GM19438 (cell line): ENCODE data around the gene SEMA6B.
"Not testable (repeated sequence)": the region's sequence is repeated elsewhere in the genome, so short reads cannot be mapped to it uniquely, and the experiment has no call there.

Source experiments
- ATAC-seq: cut with Tn5 transposase; IDR thresholded peaks from one replicate; pipeline ENCODE4 v1.9.1; 2021; ENCODE audit warnings: low read depth; ENCODE audit not compliant: unreplicated experiment

Gene SEMA6B

GRCh38 chr19:4559569-4559968 is at the start of gene SEMA6B:
Gene SEMA6B (minus strand): TSS chr19:4559684. CDS start chr19:4558457, 1,227 bp downstream.
- no peak for ATAC-seq

- ATAC-seq = no peak
Observed at GRCh38 chr19:4606921-4607678, 47.6 kb upstream of the SEMA6B start.

DNA sequence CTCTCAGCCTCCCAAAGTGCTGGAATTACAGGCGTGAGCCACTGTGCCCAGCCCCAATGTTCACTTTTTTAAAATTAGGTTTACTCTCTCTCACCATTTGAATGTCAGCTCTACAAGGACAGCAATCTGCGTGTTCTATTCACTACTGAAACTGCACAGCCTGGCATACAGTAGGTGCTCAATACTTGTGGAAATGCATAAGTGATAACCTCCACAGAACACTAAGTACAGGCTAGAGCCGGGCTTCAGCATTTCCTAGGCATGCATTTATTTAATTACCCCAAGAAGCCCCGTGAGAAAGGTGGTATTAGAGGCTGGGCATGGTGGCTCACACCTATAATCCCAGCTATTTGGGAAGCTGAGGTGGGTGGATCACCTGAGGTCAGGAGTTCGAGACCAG is 46.7 kb upstream of the SEMA6B start:
- no peak for ATAC-seq

DNA sequence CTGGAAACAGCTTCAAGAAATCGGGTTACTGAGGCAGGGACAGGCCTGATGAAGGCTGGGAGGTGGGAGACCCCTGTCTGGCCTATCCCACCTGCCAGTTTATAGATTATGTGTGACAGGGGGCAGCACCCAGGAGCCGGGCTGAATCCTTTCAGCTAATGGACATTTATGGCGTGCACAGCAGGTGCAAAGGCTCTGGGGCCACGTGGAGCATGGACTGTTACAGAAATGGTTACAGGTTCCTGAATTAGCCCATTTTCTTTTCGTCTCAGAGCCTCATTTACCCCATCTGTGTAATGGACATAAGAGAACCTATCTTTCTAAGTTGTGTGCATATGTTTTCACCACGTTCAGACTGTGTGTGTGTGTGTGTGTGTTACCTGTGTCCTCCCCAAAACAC is 45.4 kb upstream of the SEMA6B start:
- ATAC-seq = no peak

DNA sequence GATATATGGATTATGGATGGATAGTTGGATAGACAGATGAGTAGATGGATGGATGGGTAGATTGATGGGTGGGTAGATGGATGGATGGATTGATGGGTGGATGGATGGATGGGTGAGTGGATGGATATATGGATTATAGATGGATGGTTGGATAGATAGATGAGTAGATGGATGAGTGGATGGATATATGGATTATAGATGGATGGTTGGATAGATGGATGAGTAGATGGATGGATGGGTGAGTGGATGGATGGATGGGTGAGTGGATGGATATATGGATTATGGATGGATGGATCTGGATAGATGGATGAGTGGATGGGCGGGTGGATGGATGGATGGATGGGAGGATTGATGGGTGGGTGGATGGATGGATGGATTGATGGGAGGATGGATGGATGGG is 43.4 kb upstream of the SEMA6B start:
- ATAC-seq = no peak

GRCh38 chr19:4602173-4602788 is 42.8 kb upstream of the SEMA6B start:
- ATAC-seq = no peak

GRCh38 chr19:4600893-4601292 is 41.4 kb upstream of the SEMA6B start:
- ATAC-seq = no peak

DNA sequence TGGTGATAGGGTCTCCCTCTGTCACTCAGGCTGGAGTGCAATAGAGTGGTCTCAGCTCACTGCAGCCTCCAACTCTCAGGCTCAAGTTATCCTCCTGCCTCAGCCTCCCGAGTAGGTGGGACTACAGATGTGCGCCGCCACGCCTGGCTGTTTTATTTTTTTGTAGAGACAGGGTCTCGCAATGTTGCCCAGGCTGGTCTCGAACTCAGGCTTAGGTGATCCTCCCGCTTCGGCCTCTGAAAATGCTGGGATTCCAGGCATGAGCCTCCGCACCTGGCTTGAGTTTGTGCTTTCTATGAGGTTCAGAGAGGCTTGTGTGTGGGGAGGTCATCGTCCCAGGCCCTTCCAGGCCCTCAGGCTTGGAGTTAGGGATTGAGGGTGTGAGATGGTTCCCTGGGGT is 40.6 kb upstream of the SEMA6B start:
- ATAC-seq = no peak

- ATAC-seq = no peak
Observed at GRCh38 chr19:4598712-4599111, 39.2 kb upstream of the SEMA6B start.

- no peak for ATAC-seq
Observed at GRCh38 chr19:4597975-4598671, 38.6 kb upstream of the SEMA6B start.

GRCh38 chr19:4597278-4597974 is 37.9 kb upstream of the SEMA6B start:
- ATAC-seq = no peak

- ATAC-seq = no peak
Observed at GRCh38 chr19:4596033-4596904, 36.8 kb upstream of the SEMA6B start.

DNA sequence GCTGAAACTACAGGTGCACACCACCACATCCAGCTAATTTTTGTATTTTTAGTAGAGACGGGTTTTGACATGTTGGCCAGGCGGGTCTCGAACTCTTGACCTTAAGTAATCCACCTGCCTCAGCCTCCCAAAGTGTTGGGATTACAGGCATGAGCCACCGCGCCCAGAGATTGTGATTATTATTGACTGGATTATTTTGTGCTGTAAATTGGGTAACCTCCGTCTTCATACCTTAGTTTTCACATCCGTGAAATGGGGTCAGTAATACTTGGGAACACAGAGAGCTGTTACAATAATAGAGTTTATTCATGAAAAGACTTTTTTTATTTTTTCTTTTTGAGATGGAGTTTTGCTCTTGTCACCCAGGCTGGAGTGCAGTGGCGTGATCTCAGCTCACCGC is 35.7 kb upstream of the SEMA6B start:
- not testable (repeated sequence) for ATAC-seq

DNA sequence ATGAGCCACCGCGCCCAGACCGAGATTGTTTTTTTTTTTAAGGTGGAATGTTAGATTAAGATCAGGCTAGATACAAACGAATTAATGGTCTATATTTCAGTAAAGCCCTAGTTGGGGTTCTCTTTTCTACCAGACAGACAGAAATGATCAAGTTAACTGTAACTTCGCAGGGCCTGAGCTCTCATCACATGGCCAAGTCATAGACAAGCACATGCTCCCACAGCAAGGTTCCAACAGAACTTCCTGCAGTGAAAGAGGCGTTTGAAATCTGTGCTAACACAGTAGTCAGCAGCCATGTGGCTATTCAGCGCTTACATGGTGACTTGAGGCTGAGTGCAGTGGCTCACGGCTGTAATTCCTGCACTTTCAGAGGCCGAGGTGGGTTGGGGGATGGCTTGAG is 34.7 kb upstream of the SEMA6B start:
- no peak for ATAC-seq

- ATAC-seq = no peak
Observed at GRCh38 chr19:4593409-4593851, 33.9 kb upstream of the SEMA6B start.

DNA sequence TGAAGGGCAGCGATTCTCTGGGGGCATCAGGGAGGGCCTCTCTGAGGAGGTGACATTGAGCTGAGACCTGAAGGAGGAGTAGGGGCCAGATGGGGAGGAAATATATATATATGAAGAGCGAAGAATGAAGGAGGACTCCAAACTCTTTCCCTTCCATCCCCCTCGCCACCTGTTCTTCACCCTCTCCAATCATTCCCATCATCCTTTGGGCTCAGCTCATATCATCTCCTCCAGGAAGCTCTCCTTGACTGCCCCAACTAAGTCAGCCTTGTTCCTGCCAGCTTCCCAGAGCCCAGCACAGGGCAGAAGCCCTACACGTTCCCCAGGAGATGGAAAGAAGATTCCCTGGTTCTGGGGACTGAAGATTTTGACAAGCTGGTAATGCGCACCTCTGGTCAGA is 33.0 kb upstream of the SEMA6B start:
- no peak for ATAC-seq

DNA sequence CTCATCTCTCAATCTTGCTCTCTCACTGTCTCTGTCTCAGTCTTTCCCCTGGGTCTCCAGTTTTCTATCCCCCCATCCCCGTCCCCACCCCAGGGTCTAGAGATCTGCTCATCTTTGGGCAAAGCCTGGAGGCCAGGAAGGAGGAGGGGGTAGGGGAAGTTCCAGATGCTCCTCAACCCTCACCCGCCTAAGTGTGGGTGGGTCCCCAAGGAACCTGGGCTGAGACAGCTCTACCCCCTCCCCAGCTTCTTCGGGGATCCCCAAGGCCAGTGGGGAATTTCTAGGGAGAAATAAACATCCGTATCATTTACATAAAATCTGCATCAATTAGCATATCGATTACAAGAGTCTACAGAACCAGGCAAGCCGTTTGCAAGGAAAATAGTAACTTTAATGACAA is 31.8 kb upstream of the SEMA6B start:
- no peak for ATAC-seq

DNA sequence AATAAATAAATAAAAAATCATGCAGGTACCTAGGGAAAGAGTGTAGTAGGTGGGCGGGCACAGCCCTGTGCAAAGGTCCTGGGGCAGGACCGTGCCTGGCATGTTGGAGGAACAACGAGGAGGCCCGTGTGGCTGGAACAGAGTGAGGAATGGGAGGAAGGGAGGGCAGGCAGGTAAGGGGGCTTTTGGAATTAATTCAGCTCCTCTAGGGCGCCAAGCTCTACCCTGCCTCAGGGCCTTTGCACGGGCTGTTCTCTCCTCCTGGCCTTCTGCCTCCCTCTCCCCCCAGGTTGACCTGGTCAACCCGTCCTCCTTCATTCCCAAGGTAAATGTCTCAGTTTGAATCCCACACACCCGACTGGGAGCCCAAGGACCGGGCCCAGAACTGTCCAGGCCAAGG is 31.1 kb upstream of the SEMA6B start:
- no peak for ATAC-seq

- no peak for ATAC-seq
Observed at GRCh38 chr19:4589579-4590410, 30.3 kb upstream of the SEMA6B start.
